ENCODE data around the gene IMMP2L.

Gene IMMP2L

DNA sequence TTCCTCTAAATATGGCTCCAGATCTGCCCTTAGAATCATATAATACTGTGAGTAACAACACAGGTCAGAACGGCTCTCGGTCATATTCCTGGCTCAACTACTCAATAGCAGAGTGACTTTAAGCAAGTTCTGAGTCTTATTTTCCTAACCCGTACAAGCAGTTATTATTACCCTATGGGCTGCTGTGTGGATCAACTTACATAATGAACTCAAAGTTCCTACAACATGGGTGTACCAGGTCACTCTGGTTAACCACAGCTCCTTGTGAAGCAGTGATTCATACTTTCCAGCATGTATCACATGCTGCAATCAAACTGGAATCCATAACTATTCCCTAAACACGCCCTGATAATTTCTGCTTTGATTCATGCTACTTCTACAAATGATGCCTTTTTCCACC is 364.0 kb downstream of the IMMP2L start:
- no peak for DNase-seq

DNA sequence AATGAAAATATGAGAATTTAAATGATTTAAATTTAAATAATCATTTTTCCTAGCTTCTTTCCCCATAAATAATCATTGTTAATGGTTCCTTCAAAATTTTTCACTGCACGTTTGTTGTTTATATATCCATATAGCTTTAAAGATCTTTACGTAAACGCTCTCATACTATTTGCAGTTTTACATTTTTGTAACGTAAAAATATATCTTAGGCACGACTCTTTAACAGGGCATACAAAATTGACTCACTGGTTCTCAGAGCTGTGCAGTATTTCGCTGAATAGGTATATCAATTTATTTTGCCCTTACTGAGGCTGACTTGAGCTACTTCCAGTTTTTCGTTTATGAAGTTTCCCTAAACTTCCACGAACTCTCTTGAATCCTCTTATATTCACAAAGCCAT is 365.6 kb downstream of the IMMP2L start:
- DNase-seq, result no peak

DNA sequence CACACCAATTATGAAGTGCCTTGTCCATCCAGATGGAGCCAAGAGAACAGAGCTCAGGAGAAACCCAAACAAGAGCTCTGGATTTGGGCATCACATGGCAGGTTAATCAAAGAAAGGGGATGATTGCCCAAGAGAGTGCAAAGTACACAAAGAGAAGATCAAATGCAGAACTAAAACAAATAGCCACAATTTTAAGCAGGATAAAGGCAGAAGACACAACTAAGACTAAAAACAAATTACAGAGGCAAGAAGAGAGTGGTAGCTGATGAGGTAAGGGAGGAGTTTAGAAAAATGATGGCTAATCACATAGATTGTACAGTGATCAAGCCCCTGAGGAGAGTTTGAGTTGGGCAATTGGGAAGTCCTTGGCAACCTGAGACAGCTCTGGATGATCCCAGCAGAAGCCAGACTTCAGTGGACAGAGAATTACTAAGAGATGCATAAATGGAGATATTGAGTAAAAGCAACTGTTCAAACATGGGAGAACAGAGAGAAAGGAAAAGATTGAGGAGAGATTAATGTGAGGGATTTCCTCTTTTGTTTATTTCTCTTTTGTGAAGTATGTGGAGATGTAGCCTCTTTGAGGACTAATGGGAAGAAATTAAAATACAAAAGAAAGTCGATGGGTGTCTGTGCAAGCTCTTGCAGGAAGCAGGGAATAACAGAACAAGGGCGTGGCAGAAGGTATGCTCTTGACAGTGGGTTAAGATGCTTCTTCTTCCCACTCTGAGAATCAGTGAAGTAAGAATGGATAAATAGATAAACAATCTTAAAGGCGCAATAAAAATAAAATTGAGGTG is 369.5 kb downstream of the IMMP2L start:
- DNase-seq, result no peak

DNA sequence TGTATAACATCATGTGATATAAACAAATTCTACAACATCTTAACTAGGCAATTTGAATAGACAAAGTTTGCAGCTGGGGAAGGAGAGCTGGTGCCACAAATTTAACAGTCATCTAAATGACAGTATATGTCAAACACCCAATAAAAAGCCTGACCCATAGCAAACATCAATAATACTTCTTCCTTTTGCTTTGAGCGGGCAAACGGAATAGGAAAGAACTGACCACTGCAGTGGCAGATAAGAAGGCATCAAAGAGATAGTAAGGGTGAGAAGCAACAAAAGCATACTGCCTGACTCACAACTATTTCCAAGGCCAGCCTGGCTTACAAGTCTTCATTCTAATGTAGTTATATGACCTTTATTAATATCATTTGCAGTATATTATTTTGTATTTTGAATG is 371.5 kb downstream of the IMMP2L start:
- DNase-seq, result no peak

DNA sequence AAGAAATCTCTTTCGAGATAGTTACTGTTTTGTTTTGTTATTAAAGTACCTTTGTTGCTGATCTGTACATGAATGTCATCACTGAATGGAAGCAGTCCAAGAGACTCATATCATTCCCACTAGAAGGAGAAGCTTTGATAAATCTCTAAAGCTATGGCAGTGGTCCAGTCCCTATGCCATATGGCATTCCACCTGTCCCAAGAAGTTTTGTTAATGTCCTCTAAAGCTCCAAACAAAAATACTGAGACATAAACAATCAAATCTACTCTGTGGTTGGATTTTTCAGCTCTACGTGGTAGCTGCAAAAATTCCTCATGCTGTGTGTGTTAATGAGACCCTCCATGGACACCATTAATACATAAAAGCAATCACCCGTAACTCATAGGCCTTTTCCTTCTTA is 377.3 kb downstream of the IMMP2L start:
- no peak for DNase-seq

DNA sequence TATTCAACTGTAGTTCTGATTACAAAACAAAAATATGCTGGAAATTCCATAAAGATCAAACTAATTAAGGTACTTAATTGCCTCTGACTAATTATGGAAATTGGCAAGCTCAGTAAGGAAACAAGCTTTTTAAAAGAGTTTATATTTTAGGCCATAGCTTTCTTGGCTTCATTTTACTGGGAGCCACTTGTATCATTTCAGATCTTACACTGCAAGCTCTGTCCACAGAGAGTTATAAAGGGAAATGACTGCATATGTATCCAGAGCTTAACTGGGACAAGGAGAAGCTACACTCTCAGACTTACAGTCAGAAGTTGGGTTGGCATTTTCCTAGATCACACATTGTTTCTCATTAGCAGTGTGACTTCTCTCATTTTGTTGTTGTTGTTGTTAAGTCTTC is 379.0 kb downstream of the IMMP2L start:
- no peak for DNase-seq

DNA sequence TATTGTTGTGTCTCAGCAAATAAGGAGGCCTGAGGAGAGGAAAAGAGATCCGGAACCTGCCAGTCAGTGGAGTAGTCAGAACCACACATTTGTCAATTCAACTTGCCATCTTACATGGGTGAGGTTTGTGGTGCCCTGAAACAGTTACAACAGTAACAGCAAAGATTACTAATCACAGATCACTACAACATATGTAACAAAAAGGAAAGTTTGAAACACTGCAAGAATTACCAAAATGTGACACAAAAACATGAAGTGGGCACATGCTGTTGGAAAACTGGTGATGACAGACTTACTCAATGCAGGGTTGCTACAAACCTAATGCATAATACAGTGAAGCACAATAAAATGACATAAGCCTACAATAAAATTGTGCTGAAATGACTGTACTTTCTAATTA is 382.0 kb downstream of the IMMP2L start:
- DNase-seq, result no peak

DNA sequence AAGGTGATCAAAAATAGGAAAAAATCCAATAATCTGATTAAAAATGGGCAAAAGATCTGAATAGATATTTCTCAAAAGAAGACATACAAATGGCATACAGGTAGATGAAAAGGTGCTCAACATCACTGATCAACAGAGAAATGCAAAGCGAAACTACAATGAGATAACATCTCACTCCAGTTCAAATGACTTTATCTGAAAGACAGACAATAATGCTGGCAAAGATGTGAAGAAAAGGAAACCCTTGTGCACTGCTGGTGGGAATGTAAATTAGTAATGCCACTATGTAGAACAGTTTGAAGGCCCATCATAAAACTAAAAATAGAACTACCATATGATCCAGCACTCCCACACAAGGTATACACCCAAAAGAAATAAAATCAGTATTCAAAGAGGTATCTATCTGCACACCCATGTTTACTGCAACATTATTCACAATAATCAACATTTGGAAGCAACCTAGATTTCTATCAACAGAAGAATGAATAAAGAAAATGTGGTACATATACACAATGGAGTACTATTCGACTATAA is 386.3 kb downstream of the IMMP2L start:
- DNase-seq, result no peak

DNA sequence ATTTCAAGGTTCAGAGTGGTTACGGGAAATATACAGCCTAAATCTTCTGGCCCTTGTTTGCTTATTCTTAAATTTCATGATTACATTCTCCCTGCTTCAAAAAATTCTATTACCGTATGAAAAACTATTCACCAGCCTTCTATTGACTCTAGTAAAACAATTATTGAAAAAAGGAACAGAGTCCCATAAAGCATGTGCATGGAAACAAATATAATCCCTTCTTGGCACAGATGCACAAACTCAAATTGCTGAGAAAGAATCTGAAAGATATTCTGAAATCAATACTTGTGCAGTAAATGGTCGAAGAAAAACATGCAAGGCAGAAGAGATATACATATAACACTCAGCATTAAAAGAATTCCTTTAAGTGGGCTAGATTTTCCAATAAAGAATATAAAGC is 387.8 kb downstream of the IMMP2L start:
- no peak for DNase-seq

DNA sequence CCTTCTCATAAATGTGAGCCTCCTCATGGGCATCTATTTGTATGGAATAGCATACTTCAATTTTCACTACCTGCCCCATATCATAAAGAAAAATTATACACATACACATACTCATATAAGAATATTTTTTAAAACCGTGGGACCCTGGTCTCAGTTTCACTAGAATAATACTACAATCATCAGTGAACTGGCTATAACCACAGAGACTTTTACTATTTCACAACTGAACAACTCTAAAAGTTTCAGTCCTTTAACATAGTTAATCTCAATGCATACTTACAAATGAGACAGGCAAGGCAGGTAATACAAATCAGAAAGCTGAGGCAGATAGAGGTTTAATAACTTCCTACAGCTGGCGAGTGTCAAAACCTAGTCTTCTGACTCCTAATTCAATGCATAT is 388.3 kb downstream of the IMMP2L start:
- no peak for DNase-seq

DNA sequence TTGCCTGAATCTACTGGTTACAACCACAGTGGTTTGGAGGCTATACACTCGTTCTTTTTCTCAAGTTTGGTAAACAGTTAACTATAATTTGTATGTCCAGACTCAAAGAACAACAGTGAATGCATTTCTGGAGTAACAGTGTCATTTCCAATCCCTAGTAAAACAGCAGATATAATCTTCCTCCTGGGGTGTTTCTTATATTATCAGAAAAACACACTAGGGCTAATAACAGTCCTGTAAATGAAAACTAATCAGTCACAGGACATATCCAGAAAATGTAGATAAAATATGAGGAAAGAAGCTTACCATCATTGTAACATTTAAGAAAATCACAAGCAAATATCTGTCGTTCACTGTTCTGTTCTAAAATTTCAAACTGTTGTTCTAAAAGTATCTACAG is 388.8 kb downstream of the IMMP2L start:
- DNase-seq, result no peak

DNA sequence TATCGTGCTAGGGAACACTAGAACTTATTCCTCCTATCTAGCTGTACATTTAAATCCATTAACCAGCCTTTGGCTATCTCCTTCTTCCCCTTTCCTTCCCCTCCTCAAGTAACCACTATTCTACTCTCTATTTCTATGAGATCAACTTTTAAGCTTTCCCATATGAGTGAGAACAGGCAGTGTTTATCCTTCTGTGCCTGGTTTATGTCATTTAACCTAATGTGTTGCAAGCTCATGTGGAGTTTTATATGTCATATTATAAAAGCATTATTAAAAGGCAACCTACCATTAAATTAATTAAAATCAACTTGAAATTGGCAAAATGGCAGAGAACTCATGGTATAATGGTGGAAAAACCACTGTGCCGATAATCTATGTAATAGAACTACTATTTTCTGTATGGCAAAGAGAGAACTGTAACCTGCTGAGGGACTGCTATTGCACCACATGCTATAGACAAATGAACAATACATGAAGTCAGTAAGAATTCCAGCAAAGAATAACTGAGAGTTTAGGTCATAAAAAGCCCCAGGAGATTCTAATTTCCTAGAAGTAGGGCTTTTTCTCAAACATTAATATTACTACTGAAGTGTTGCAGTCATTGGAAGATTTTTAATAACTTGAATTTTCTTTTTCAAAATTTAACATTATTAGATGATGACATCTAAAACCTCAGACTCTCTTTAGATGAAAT is 389.6 kb downstream of the IMMP2L start:
- no peak for DNase-seq

DNA sequence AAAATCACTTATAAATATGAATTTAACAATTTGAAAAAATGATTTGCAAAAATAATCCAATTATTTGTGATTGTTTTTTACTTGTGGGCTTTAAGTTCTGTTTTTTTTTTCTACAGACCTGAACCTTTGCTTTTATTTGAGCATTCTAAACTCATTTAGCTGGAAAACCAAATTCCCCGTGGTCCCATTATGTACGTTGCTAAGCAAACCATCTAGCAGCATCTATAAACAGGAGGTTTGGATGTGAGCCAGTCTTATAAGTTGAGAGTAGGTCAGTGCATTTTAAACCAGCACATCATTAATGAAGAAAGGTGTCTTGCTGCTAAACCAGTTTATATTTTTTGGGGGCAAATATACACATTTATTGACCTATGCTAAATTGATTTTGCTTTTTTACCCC is 394.1 kb downstream of the IMMP2L start:
- DNase-seq, result no peak

DNA sequence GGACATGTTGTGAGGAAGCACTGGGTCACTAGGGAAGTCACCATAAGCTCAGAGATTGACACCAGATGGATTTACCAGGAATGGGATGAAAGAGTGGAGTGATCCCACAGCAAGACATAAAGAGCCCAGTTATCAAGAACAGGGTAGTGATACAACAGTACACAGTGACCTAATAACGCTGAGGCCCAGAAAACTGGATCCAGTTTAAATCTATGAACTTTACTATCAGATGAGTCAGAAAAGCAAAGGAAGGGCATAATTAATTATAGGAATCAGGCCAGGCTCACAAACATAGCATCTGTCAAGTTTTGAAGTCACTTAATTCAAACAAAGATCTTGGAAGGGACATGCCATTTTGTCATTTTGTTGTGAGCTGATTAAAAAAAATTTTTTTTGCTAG is 397.9 kb downstream of the IMMP2L start:
- no peak for DNase-seq

DNA sequence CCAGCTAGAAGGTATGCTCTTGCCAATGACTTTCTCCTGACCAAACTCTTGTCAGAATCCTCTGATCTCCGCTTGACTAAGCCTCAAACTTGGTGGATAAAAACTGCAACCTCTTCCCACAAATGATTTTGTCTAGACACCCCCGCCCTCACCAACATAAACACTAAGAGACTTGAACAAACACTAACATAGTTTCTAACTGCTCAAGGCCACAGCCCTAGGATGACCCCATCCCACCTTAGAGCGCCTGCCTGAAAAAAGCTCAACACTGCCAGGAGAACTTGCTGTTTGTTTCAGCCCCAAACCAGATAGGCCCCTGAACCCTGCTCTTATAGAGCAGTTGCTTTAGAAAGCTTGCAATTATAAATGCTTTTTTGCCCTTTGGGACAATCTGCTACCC is 399.6 kb downstream of the IMMP2L start:
- DNase-seq, result no peak

DNA sequence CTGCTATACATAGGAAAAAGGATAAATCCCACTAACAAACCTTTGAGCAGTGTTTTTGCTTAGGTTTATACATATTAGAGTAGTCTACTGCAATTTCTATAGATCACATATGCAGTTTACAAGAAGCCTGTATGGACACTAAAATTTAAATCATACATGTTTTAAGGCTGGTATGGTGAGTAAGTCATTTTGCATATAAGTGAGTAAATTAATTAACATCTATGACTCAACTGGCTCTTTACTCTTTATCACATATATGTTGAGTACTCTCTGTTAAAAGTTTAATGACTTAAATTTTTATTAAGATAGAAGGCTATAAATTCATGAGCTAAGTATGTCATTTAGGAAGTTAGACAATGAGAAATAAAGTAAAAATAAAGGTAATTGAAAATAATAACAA is 402.0 kb downstream of the IMMP2L start:
- DNase-seq, result no peak

DNA sequence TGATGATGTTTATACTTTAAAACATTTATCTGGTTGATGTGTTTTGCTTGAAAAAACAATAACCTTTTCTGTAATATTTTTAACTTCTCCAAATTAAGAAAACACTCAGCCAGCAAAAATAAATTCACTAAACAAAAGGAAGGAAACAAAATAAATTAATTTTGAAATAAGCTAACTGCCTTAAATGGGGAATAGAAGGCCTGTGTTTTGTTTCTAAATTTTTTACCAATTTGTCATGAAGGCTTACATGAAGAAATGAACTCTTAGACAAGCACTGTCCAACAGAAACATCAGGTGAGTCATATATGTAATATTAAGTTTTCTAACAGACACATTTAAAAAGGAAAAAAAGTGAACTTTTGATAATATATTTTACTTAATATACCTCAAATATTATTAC is 402.9 kb downstream of the IMMP2L start:
- no peak for DNase-seq

DNA sequence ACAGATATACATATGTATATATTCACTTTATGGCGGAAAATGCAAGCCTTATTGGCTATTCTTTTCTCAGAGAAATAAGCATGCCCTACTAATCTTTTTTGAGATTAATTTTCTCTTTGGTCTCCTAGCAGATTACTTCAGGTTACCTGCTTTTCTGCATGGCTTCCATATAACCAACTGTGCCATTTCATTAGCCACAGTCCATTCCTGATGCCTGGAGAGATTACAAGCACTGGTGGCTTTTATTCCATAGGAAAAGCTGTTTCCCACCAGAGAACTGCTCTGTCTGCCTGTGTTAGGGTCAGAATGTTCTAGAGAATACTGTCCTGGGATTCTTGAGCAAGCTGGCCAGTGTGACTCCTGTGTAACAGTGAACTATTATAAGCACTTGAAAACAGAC is 411.6 kb downstream of the IMMP2L start:
- DNase-seq, result no peak

DNA sequence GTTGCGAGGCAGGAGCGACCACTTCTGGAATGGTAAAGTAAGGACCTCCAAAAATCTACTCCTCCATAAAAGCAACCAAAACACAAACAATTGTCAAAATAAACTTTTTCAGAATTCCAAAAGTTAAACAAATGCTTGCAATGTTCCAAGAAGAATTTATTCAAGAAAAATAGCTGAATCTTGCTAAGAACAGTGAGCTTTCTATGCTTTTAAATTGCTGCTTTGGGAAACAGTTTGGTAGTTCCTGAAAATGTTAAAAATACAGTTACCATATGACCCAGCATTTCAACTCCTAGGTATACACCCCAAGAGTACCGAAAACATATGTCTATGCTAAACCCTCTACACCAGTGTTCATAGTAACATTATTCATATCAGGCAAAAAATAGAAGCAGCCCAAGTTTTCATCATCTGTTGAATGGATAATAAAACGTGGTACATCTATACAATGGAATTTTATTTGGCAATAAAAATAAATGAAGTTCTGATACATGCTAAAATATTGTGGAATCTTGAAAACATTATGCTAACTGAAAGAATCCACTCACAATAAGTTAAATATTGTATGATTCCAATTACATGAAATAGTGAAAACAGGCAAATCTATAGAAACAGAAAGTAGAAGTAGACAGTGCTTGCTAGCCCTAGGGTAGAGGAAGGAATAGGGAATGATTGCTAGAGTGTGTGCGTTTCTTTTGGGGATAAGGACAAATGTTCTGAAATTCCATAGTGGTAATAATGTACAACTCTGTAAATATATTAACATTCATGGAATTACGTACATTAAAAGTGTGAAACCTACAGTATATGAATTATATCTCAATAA is 414.4 kb downstream of the IMMP2L start:
- DNase-seq, result no peak

DNA sequence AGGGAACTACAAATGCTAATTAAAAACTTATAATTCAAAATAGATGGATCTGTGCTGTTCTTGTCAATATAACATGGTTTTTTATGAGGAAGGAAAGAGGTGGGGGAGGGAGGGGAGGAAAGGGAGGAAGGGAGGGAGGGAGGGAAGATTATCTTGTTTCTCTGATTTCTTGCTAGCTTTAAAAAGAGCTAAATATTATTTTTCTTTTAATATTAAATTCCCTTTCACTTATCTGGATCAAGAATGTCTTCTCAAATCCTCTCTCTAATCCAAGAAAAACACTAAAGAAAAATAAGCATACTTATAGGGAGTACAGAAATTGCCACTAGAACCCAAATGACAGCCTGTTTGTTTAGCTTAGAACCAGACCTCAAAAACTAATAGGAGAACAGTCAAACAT is 416.2 kb downstream of the IMMP2L start:
- no peak for DNase-seq

DNA sequence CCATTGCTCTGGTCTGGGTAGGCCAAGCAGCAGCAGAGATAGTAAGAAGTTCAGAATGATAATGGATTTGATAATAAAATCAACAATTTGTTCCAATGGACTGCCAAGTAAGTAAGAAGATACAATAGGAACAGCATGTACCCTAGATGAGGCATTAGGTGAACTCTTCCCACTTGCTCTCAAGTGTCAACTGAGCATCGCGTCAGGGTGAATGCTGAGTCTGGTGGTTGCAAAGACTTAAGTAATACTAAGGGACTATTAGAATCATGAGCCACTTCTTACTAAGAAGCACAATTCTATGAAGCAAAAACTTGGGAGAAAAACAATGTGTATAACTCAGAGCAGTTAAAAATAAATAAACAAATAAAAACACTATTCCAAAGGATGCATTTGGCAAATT is 416.8 kb downstream of the IMMP2L start:
- no peak for DNase-seq

DNA sequence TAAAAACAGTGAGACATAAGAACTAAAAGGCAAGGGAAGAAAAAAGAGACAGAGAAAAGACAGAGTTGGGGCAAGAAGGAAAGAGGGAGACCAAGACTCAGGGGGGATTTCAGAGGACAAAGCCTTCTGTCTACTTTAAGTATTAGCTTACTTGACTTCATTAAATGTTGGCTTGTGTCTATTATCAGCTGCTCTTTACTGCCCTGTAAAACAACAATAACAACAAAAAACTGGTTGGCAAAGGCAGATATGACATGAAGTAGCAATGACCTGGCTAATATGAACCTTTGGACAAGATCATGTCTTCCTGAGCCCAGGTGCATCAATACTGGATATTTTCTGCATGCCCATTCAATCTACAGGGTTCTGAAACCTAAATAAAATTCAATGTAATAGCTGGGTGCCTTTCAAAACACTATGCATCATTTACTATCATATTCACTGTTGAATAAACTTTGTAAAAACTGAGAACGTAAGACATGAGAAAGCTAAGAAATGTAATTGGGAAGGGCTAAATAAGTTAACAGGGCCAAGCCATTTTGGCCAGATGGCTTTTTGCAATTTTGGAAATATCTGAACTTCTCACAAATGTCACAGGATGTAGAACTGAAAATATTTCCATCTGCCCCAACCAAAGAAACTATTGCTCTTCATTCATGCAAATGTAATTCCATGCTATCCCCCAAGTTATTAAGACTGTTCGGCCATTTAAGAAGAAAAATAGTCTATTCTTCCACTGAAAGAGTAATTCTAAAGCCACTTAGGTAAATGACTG is 422.0 kb downstream of the IMMP2L start:
- no peak for DNase-seq

DNA sequence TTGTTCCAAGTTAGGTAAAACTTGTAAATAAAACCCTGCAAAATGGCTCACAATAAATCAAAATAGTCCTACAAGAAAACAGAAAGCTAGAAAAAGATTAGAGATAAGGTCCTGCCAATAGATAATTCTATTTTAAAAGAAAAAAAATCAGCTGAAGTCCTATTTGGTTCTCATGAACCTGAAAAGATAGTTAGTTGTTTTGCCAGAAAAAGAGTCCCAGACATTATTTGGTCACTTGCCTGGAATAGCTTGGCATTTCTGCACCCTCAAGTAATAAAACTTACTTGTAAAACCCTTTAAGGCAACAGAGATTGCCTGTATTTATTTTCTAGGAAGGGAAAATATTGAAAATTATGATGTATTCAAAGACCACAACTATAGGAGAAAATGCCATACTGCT is 423.7 kb downstream of the IMMP2L start:
- DNase-seq, result no peak
